GM19043 (cell line): ENCODE results near the gene RNF169.
"Not testable (repeated sequence)": the region's sequence is repeated elsewhere in the genome, so short reads cannot be mapped to it uniquely, and the experiment has no call there.

ENCODE experiments used
- ATAC-seq: cut with Tn5 transposase; IDR thresholded peaks from one replicate; pipeline ENCODE4 v1.9.1; 2021; ENCODE audit warnings: low read depth; ENCODE audit not compliant: unreplicated experiment

Gene RNF169

DNA sequence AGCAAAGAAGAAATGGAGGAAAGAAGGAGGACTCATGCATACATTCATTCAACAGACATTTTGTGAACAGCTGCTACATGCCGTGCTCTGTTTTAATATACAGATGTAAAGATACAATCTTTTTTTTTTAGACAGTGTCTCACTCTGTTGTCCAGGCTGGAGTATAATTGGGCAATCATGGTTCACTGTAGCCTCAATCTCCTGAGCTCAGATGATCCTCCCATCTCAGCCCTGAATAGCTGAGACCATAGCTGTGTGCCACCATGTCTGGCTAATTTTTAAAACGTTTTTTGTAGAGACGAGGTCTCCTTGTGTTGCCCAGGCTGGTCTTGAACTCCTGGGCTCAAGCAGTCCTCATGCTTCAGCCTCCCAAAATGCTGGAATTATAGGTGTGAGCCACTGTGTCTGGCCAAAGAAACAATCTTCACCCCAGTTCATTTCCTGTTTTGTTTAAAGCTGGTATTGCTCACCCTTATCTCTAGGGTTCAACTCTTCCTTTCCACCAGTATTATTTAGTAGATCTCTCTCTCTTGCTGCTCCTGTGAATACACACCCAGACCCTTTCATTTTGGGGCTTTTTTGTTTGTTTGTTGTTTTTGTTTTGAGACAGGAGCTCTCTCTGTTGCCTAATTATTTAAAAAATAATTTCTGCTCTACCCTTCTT is 69.8 kb downstream of the RNF169 start:
- ATAC-seq, result no peak

GRCh38 chr11:74819400-74819799 is 70.8 kb downstream of the RNF169 start:
- ATAC-seq, result no peak

DNA sequence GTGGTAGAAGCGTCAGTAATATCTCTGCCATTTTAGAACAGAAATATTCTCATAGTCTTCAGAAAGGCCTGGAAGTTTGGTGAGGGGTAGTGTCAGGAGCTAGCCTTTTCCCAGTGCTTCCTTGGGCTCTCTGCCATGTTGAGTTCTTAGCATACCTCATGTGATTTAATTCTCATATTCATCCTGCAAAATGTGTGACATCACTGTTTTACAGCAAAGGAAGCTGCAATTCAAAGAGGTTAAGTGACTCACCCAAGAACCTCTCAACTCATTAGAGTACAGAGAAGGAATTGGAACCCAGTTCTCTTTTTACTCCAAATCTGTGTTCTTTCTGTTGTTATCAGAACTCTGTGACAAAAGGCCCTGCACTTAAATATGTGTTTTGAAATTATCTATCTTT is 72.1 kb downstream of the RNF169 start:
- no peak for ATAC-seq

DNA sequence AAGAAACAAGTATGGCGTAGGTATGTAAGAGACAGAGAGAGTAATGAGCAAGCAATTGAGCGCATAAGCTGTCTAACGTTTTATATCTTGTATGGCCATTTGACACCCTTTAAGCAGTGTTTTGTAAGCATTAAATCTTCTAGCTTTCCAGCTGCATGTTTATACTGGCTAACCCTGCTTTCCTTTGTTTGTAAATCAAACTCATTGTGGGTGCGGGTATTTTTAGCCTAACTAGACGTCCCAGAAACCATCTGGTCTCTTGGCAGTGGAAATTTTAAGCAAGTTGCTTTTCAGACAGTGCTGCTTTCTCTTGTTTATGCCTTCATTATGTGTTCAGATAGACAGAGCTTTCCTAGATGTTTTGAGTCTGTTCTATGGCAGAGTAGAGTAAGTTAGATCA is 73.5 kb downstream of the RNF169 start:
- ATAC-seq, result no peak

DNA sequence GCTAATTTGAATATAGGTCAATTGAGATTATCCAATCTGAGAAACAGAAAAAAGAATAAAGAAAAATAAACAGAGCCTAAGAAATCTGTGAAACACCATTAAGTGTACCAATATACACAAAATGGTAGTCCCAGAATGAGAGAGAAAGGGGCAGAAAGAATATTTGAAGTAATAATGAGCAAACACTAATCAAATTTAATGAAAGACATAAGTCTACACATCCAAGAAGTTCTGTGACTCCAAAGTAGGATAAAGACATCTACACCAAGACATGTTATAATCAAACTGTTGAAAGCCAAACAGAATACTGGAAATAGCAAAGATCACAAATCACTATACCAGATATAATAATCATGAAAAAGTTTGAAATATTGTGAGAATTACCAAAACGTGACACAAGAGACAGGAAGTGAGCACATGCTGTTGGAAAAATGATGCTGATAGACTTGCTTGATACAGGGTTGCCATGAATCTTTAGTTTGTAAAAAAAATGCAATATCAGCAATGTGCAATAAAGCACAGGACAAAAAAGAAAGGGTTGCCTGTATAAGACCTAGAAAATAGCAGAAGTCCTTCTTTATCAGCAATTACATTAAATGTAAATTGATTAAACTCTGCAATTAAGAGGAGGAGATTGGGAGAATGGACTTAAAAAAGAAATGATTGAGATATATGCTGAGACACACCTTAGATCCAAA is 75.8 kb downstream of the RNF169 start:
- ATAC-seq, result no peak

DNA sequence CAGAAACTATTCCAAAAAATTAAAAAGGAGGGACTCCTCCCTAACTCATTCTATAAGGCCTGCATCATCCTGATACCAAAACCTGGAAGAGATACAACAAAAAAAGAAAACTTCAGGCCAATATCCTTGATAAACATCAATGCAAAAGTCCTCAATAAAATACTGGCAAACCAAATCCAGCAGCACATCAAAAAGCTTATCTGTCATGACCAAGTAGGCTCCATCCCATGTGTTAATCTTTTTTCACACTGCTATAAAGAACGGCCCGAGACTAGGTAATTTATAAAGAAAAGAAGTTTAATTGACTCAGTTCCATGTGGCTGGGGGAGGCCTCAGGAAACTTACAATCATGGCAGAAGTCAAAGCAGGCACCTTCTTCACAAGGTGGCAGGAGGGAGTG is 76.9 kb downstream of the RNF169 start:
- ATAC-seq, result not testable (repeated sequence)

DNA sequence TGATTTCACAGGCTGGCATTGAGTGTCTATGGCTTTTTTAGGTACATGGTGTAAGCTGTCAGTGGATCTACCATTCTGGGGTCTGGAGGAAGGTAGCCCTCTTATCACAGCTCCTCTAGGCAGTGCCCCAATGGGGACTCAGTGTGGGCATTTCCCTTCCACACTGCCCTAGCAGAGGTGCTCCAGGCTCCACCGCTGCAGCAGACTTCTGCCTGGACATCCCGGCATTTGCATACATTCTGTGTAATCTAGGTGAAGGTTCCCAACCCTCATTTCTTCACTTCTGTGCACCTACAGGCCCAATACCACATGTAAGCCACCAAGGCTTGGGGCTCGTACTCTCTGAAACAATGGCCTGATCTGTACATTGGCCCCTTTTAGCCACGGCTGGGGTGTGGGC is 78.3 kb downstream of the RNF169 start:
- no peak for ATAC-seq

DNA sequence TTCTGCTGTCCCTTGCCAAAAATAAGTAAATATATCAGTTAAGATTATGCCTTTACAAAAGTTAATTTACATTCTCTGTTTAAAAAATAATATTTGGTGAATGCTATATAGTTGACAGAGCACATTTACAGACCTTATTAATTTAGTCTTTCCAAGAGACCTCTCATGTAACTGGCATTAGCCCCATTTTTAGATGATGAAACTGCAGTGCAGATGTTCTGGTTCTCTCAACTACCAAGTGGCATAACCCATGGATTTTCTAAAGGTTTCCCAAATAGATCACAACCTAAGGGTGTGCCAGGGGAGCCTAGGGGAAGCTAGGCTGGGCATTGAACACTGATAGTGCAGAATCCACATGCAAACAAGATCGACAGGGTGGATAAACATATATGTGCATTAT is 88.5 kb downstream of the RNF169 start:
- ATAC-seq, result no peak

DNA sequence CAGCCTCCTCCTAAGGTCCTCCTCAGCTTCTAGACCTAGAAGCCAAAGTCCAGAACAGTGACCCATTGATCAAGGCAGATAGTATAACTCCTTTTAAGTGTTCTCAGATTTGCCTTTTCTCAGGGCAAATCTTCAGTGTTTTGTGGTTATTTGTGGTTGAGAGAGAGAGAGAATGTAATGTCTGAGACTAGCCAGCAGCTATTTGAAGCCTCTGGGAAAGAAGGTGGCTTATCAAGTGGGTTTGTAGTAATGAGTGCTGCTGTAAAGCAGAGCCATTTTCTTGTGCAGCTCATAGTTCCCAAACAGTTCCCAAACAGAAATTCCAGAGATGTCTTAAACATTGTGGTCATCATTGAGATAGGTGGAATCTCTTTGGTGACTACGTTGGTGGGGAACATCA is 89.5 kb downstream of the RNF169 start:
- ATAC-seq, result no peak

DNA sequence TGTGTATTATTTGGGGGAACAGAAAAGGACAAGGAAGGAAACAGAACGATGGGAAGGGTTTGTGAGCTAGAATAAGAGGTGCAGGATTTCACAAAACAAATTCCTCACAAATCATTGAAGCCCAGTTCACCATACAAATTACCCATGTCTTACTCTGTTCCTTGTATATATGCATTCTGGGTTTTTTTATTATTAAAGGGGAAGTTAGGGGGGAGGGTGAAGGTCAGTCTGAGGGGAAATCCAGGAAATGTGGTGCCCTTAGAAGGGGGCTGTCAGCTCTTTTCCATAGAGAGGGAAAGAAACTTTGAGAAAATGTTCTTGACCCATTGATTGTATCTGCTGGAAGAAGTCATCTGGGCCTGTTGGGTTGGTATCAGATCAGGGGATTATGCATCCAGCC is 90.8 kb downstream of the RNF169 start:
- ATAC-seq, result no peak

- no peak for ATAC-seq
Observed at GRCh38 chr11:74839971-74840370, 91.3 kb downstream of the RNF169 start.

DNA sequence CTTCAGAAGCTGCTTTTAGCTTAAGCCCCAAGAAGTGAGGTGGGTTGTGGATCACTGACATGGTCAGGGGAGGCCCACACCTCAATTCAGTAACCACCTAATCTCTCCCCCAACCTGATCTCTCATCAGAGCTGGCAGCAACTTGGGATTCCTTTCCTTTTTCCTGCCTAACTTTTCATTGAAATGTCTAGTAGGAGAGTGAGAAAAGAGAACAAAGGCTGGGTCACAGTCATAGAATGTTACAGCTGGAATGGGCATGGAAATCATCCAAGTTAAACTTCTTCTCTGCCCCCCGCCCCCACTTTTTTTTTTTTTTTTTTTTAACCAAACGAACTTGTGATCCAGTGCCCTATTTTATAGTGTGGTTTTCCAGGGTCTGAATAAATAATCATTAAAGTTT is 91.8 kb downstream of the RNF169 start:
- ATAC-seq, result no peak

- no peak for ATAC-seq
Observed at GRCh38 chr11:74842967-74843366, 94.3 kb downstream of the RNF169 start.

GRCh38 chr11:74844072-74844471 is 95.4 kb downstream of the RNF169 start:
- ATAC-seq, result no peak

- no peak for ATAC-seq
Observed at GRCh38 chr11:74844865-74845264, 96.2 kb downstream of the RNF169 start.

GRCh38 chr11:74845978-74846517 is 97.4 kb downstream of the RNF169 start:
- ATAC-seq, result no peak

GRCh38 chr11:74846770-74847169 is 98.1 kb downstream of the RNF169 start:
- no peak for ATAC-seq

- no peak for ATAC-seq
Observed at GRCh38 chr11:74847395-74847794, 98.7 kb downstream of the RNF169 start.

- ATAC-seq, result no peak
Observed at GRCh38 chr11:74847895-74848294, 99.2 kb downstream of the RNF169 start.

GRCh38 chr11:74849525-74850391 is 101.1 kb downstream of the RNF169 start:
- no peak for ATAC-seq

- ATAC-seq, result no peak
Observed at GRCh38 chr11:74853223-74853622, 104.6 kb downstream of the RNF169 start.
